ENCODE results near the gene OR9Q1.
"Not testable (repeated sequence)": the region's sequence is repeated elsewhere in the genome, so short reads cannot be mapped to it uniquely, and the experiment has no call there.

OR9Q1 gene

GRCh38 chr11:58193391-58193790 is 169.7 kb downstream of the OR9Q1 start:
- no peaks in the 10 kb centered on the region for H3K27me3 Mint-ChIP-seq (ENCODE audit: low read depth)
- no peak for DNase-seq (ENCODE audit: low spot score)
- H3K4me1 Mint-ChIP-seq (ENCODE audit: low read depth): no peaks in the 10 kb centered on the region
- H3K4me3 Mint-ChIP-seq: no peak overlapping the region
- no peaks in the 10 kb centered on the region for H3K36me3 Mint-ChIP-seq (ENCODE audit: low read depth)
- peaks cover 5% of the 10 kb centered on the region for H3K9me3 Mint-ChIP-seq
- no peak overlapping the region for H3K27ac Mint-ChIP-seq

DNA sequence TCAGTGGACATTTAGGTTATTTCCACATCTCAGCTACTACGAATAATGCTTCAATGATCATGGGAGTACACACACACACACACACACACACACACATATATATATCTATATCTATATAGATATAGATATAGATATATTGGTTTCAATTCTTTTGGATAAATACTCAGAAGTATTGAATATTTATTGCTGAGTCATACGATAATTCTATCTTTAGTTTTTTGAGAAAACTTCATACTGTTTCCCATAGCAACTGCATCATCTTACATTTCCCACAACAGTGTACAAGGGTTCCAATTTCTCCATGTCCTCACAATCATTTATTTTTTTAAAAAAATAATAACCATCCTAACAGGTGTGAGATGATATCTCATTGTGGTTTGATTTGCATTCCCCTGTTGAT is 172.3 kb downstream of the OR9Q1 start:
- Mint-ChIP-seq H3K36me3 (ENCODE audit: low read depth) (no peaks in the 10 kb centered on the region), H3K9me3 (peaks cover 5% of the 10 kb centered on the region), H3K27ac (no peak overlapping the region), H3K4me1 (ENCODE audit: low read depth) (no peaks in the 10 kb centered on the region), H3K4me3 (no peak overlapping the region), H3K27me3 (ENCODE audit: low read depth) (no peaks in the 10 kb centered on the region)
- no peak for DNase-seq (ENCODE audit: low spot score)

DNA sequence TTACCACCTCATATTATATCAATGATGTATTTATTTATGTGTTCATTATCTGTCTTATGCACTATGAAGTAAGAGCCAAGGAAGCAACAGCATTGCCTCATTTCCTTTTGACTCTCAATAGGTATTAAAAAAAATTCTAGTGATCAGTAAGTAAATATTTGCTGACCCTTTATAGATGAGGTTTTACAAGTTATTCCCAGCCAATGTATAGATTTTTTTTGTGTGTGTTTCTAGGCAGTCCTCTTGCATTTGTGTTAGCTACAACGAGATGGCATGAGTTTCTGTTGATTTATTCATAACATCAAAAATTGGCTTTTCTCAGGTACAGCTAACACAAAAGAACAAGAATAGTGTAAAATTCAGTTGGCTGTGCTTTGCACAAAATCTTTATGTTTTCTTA is 175.6 kb downstream of the OR9Q1 start:
- H3K27me3 Mint-ChIP-seq (ENCODE audit: low read depth): no peaks in the 10 kb centered on the region
- no peak for DNase-seq (ENCODE audit: low spot score)
- H3K36me3 Mint-ChIP-seq (ENCODE audit: low read depth): no peaks in the 10 kb centered on the region
- H3K9me3 Mint-ChIP-seq: peaks cover 5% of the 10 kb centered on the region
- no peak overlapping the region for H3K4me3 Mint-ChIP-seq
- no peaks in the 10 kb centered on the region for H3K4me1 Mint-ChIP-seq (ENCODE audit: low read depth)
- no peak overlapping the region for H3K27ac Mint-ChIP-seq

GRCh38 chr11:58204042-58204441 is 180.4 kb downstream of the OR9Q1 start, which contains the start of gene OR1S2:
Gene OR1S2, minus strand, starts transcription at chr11:58204142. Its CDS starts 0 bp downstream, at chr11:58204142.
- Mint-ChIP-seq H3K4me3 (no peak within 1 kb of the TSS), H3K9me3 (no peaks in the 10 kb centered on the region), H3K27me3 (ENCODE audit: low read depth) (no peaks in the 10 kb centered on the region), H3K27ac (no peak within 1 kb of the TSS), H3K36me3 (ENCODE audit: low read depth) (no peaks in the 10 kb centered on the region), H3K4me1 (ENCODE audit: low read depth) (no peaks in the 10 kb centered on the region)
- DNase-seq (ENCODE audit: low spot score): no peak

DNA sequence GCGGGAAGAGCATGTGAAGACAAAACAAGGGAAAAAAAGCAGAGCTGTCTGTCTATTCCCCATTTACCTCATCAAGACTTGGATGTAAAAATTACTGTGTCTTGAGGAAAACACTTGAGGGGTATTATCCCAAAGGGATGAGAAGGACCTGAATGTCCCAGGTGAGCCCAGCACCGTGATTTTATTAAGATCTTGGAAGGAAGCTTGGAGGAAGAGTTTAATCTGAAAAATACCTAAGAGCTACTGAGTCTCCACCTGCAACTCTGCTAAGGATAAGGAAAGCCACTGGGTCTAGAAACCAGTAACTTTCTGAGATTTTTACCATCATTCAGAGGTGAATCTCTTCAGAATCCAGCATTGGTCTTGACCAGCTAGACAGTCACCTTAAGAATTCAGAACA is 188.7 kb downstream of the OR9Q1 start, which contains the start of gene OR1S1:
Gene OR1S1, plus strand, starts transcription at position 301 of the 400 bp plus-strand sequence.
- not testable (repeated sequence) for H3K27me3 Mint-ChIP-seq (ENCODE audit: low read depth); H3K4me1 Mint-ChIP-seq (ENCODE audit: low read depth); H3K4me3 Mint-ChIP-seq; H3K9me3 Mint-ChIP-seq; H3K27ac Mint-ChIP-seq; H3K36me3 Mint-ChIP-seq (ENCODE audit: low read depth); DNase-seq (ENCODE audit: low spot score)

- Mint-ChIP-seq H3K4me1 (ENCODE audit: low read depth) (no peaks in the 10 kb centered on the region), H3K27ac (no peak overlapping the region), H3K27me3 (ENCODE audit: low read depth) (no peaks in the 10 kb centered on the region), H3K9me3 (no peaks in the 10 kb centered on the region), H3K36me3 (ENCODE audit: low read depth) (no peaks in the 10 kb centered on the region), H3K4me3 (no peak overlapping the region)
- DNase-seq (ENCODE audit: low spot score): no peak
These were observed 192.8 kb downstream of the OR9Q1 start for GRCh38 chr11:58216476-58216875.

DNA sequence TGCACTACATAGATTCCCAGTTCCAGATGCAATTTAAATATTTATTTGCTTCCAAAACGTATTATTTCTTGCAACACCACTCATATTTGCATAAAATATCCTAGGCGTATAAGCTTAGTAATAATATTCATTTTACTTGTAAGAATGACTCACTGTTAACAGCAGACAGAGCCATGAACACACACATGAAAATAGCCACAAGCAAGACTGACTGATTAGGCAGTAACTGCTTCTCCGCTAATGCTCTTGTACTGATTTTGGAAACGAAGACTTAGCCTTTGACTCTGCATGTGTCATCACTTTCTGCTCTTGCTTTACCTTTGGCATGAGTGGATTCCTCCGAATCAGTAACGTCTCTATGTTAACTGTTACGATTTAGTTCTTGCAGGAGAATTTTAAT is 199.0 kb downstream of the OR9Q1 start:
- H3K36me3 Mint-ChIP-seq (ENCODE audit: low read depth): no peaks in the 10 kb centered on the region
- DNase-seq (ENCODE audit: low spot score): no peak
- no peaks in the 10 kb centered on the region for H3K9me3 Mint-ChIP-seq
- peaks cover 3% of the 10 kb centered on the region for H3K27me3 Mint-ChIP-seq (ENCODE audit: low read depth)
- H3K4me1 Mint-ChIP-seq (ENCODE audit: low read depth): no peaks in the 10 kb centered on the region
- no peak overlapping the region for H3K27ac Mint-ChIP-seq
- H3K4me3 Mint-ChIP-seq: no peak overlapping the region

DNA sequence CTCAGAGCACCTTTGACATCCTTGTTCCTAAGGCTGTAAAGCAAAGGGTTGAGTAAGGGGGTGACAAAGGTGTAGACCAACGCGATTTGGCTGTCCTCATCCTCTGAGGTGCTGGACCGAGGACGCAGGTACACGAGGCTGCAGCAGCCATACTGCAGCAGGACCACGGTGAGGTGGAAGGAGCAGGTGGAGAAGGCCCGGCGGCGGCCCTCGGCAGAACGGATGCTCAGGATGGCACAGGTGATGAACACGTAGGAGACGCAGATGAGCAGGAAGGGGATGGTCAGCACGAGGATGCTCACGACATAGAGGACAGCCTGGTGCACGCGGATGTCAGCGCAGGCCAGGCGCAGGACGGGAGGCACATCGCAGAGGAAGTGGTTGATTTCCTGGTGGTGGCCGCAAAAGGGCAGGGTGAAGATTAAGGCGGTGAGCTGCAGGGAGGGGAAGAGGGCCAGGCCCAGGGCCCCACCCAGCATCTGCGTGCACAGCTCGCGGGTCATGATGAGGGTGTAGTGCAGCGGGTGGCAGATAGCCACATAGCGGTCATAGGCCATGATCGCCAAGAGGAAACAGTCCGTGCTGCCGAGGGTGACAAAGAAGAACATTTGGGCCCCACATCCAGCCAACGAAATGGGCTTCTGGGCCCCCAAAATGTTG is 204.4 kb downstream of the OR9Q1 start:
- Mint-ChIP-seq H3K4me3 (no peak overlapping the region), H3K9me3 (no peaks in the 10 kb centered on the region), H3K27ac (no peak overlapping the region), H3K4me1 (ENCODE audit: low read depth) (no peaks in the 10 kb centered on the region), H3K27me3 (ENCODE audit: low read depth) (peaks cover 3% of the 10 kb centered on the region), H3K36me3 (ENCODE audit: low read depth) (no peaks in the 10 kb centered on the region)
- no peak for DNase-seq (ENCODE audit: low spot score)
